Heart left ventricle (tissue), 16 donors: ENCODE results near the gene MAPK7. TPM values are rescaled to one million over a fixed set of nuclear protein-coding genes. Genes with fewer than 3 reads are reported as not detected.

ENCODE experiments used
- ATAC-seq, 4 donors: fragments of 200-7000 bp; cut with Tn5 transposase; one replicate each; pipeline ENCODE4 v1.9.1; 2020 to 2022; ENCODE audit warnings: moderate library complexity in 4 of 4, mild to moderate bottlenecking in 3 of 4, moderate number of reproducible peaks in 1 of 4
- DNase-seq, 5 donors: peaks; one replicate each; pipeline ENCODE4 v3.0.0-alpha.2; 2020
- H3K27ac ChIP-seq, 12 donors: fragments of 200-600 bp; sonication (generic) in 4 of 12; one replicate each; pipeline versions ENCODE4 v1.5.0 to v1.8.0; 2016 to 2022; ENCODE audit warnings: mild to moderate bottlenecking in 2 of 12
- H3K27me3 ChIP-seq, 9 donors: fragments of 200-600 bp; sonication (generic) in 2 of 9; one replicate each; pipeline versions ENCODE4 v1.5.1 to v1.8.0; 2016 to 2022; ENCODE audit warnings: mild to moderate bottlenecking in 3 of 9
- H3K36me3 ChIP-seq, 9 donors: fragments of 200-600 bp; sonication (generic) in 2 of 9; one replicate each; pipeline versions ENCODE4 v1.5.0 to v1.8.0; 2018 to 2022; ENCODE audit warnings: mild to moderate bottlenecking in 2 of 9
- H3K4me1 ChIP-seq, 12 donors: fragments of 200-600 bp; sonication (generic) in 4 of 12; one replicate each; pipeline versions ENCODE4 v1.5.0 to v1.8.0; 2016 to 2022; ENCODE audit warnings: mild to moderate bottlenecking in 3 of 12
- H3K4me3 ChIP-seq, 12 donors: fragments of 200-600 bp; sonication (generic) in 4 of 12; one replicate each; pipeline versions ENCODE4 v1.5.0 to v1.8.0; 2017 to 2022; ENCODE audit warnings: mild to moderate bottlenecking in 9 of 12, moderate library complexity in 4 of 12
- H3K9me3 ChIP-seq, 12 donors: fragments of 200-600 bp; sonication (generic) in 4 of 12; one replicate each; pipeline versions ENCODE4 v1.5.0 to v1.8.0; 2016 to 2022; ENCODE audit warnings: mild to moderate bottlenecking in 1 of 12
- POLR2A ChIP-seq, 2 donors: fragments of 450-650 bp; IDR thresholded peaks; one replicate each; pipeline ENCODE4 v1.6.1; 2017; ENCODE audit warnings: antibody characterized with exemption in 2 of 2, mild to moderate bottlenecking in 2 of 2, moderate library complexity in 2 of 2
- WGBS, 4 donors: extraction: QIAGEN DNeasy Blood & Tissue Kit in 2 of 4; methylation state at CpG; one replicate each; pipeline versions ENCODE4 v1.1.5 to v1.1.7; 2013 to 2018; 5-methylcytosine and 5-hydroxymethylcytosine counted together
- intact Hi-C, 10 donors: fragments of 100-400 bp; cut with DNase I; formaldehyde crosslinking; loops; one replicate each; pipeline versions ENCODE4 v1.11.1 to v1.14.2; 2022
- polyA plus RNA-seq, 2 donors: library from polyadenylated mRNA; stranded (reverse); fragments of 200-250 nt; gene quantifications; one replicate each; pipeline ENCODE4 v1.2.3, GENCODE V29; 2013
- total RNA-seq, 9 donors: library from RNA; depleted of rRNA in 2 of 9; stranded (reverse); fragments of >200 nt in 2 of 9; fragmentation: NEBNext Ultra II Directional in 3 of 9; extraction: Animal tissue kit (Norgen Biotek cat#: 25700) in 3 of 9; gene quantifications; one replicate each; pipeline versions ENCODE4 v1.1.0 to v1.2.4, GENCODE V29; 2016 to 2023
- TF ChIP-seq, protein P1 (sequence below), 12 donors: fragments of 200-600 bp; sonication (generic) in 4 of 12; IDR thresholded peaks; one replicate each; pipeline versions ENCODE4 v1.5.0 to v1.8.0; 2018 to 2022; ENCODE audit warnings: antibody characterized with exemption in 12 of 12, mild to moderate bottlenecking in 5 of 12
- donor health status: ischemic (EF 13 %, LVEDD 7.1; RV severe dilation, severe dysfunction).
- donor health status: healthy with polysubstance abuse.
- donor health status: DM: no; HTN: yes; CAD: no.
- donor health status: DM: no; HTN: no; CAD: no.
- donor health status: ischemic (EF 25% LVEDD 6.9; RV normal size, moderate dysfunction).
- donor health status: ischemic (EF 25% LVEDD 5.7; RV mildly dilated, moderate dysfunction).
- donor health status: healthy.
- donor health status: DM: yes; HTN: yes; CAD: no.
- donor health status: ischemic (EF 35%, LVEDD 5.7; RV mildly dilated, moderate dysfunction).
- donor health status: nonischemic (EF 11% LVEDD 7.7; RV severe dilation, severe dysfunction).
- donor health status: DM: yes; HTN: yes; CAD: no.
- donor health status: PGD.
- donor health status: ischemic (EF 29% LVEDD 5.4; RV normal size, mild dysfunction).
- donor health status: nonischemic (EF 23%, LVEDD 6.1; RV moderate dilation, normal function).

The MAPK7 gene
- total and polyA plus RNA-seq, 11 donors = 5.7 to 25.4 (median 12.1) TPM

DNA sequence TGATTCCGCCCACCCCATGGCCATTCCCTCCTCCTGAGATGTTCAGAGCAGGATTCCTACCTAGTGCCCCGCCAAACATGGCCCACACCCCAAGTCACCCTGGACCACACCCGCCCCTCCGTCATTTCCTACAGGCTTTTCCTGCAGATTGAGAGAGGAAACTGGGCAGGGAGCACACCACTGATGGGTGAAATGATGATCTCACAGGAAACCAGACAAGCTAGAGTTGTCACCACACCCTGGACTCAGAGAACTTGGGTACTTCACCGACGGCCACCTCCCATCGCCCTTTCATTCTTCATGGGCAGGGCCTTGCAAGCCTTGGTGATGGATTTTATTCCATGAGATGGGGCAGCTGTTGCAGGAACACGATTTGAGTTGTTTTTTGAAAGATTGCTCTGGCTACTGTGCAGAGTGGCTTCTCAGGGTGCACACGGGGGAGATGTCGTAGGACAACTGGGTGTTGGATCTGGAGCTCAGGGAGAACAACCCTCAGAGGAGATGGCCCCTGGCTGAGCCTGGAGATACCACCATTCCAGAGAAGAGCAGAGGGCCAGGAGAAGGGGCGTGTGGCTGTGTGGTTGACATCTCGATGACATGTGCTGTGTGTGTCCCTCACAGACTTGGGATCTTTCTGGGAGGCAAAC, 8.3 kb upstream of the MAPK7 start:
- Histone ChIP-seq H3K4me1 (peaks cover 0 to 50% (median 16%) of the 10 kb centered on the region in 12 donors), H3K9me3 (no peaks in the 10 kb centered on the region), H3K27ac (peak overlapping the region; percentile 9 to 73 (median 62)), H3K36me3 (no peaks in the 10 kb centered on the region), H3K4me3 (no peak overlapping the region), H3K27me3 (peaks cover 0 to 2% (median 0%) of the 10 kb centered on the region in 9 donors)
- ATAC-seq (peak; percentile 46 to 82 (median 67)), DNase-seq (peak in 2 of 5 donors; percentile 55 to 66)
- WGBS, 4 donors = 54 to 62% (median 60%) methylated on average over 12 of the region's 12 CpGs
- TF ChIP-seq, protein P1, sequence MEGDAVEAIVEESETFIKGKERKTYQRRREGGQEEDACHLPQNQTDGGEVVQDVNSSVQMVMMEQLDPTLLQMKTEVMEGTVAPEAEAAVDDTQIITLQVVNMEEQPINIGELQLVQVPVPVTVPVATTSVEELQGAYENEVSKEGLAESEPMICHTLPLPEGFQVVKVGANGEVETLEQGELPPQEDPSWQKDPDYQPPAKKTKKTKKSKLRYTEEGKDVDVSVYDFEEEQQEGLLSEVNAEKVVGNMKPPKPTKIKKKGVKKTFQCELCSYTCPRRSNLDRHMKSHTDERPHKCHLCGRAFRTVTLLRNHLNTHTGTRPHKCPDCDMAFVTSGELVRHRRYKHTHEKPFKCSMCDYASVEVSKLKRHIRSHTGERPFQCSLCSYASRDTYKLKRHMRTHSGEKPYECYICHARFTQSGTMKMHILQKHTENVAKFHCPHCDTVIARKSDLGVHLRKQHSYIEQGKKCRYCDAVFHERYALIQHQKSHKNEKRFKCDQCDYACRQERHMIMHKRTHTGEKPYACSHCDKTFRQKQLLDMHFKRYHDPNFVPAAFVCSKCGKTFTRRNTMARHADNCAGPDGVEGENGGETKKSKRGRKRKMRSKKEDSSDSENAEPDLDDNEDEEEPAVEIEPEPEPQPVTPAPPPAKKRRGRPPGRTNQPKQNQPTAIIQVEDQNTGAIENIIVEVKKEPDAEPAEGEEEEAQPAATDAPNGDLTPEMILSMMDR (IDR thresholded peaks at IDR 0.05) = no peak
- no peak for TF ChIP-seq POLR2A (IDR thresholded peaks at IDR 0.05)
- intact Hi-C loops = loop anchor here in 6 of 10 donors (5.0 to 10.0 kb wide), 4 partner anchors 42 to 395 kb away; partner anchors contain the start of genes ALDH3A2 (in 3 of the 6) and RNF112 (in 1 of the 6)

DNA sequence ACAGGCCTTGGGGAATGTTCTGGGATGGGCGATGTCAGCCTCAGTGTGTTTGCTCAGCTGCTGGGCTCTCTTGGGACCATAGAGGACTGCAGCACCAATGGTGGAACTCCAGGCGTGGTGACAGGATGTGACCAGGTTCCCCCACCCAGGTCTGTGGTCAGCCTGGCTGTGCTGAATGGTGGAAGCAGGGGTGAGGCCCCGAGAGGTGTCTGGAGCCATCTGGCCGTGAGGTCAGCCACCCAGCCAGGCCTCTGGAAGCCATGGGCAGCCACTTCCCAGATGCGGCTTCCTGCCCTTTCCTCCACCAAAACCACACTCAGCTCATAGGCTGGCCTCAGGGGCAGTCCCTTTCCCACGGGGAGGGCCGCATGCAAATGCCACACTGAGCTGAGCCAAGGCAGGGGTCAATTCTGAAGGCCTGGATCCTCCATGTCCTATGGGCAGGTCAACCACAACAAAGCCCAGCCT, 7.8 kb upstream of the MAPK7 start:
- H3K27me3 ChIP-seq = no peaks in the 10 kb centered on the region
- peak overlapping the region; percentile 9 to 73 (median 62) for H3K27ac ChIP-seq
- ATAC-seq (peak; percentile 63 to 91 (median 81)), DNase-seq (peak; percentile 59 to 83 (median 78))
- H3K36me3 ChIP-seq = no peaks in the 10 kb centered on the region
- peaks cover 0 to 50% (median 16%) of the 10 kb centered on the region in 12 donors for H3K4me1 ChIP-seq
- no peak overlapping the region for H3K4me3 ChIP-seq
- WGBS, 4 donors = 28 to 62% (median 48%) methylated on average over 7 of the region's 7 CpGs
- no peaks in the 10 kb centered on the region for H3K9me3 ChIP-seq
- no peak for TF ChIP-seq POLR2A (IDR thresholded peaks at IDR 0.05)
- TF ChIP-seq, protein P1 (IDR thresholded peaks at IDR 0.05) = no peak
- intact Hi-C loops = loop anchor here in 2 of 10 donors (5.0 to 10.0 kb wide), 2 partner anchors 42 to 274 kb away; partner anchors contain the start of genes ALDH3A2 (in 1 of the 2) and RNF112 (in 1 of the 2)

DNA sequence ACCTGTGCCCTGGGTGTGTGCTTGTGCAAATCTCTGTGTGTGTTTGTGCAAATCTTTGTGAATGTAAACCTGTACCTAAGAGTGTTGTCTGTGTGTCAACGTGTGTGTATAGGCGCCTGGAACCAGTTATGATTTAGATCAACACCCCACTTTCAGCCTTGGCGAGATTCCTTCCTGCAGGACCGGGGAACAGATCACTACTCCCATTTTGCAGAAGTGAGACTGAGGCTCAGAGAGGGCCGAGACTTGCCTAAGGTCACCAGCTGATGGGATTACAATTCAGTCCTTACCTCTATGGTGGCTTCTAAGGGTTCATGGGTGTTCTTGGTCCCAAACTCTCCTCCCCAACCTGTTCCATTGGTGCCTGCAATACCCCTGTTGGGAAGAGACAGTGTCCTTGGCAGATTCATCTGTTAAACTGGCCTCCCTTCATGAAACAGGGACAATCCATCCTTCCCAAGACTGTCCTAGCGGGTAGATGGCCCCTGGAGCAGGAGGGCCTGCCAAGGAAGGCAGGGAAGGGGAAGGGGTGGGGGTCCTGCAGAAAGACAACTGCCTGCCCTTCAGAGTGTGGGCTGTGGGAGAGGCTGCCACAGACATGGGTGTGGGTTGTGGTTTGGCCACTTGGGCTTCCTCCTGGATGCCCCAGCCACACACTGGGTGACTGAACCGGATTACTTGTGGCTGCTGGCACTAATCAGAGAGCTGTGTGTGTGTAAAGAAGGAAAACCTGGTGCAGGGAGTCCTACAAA, 6.9 kb upstream of the MAPK7 start:
- Histone ChIP-seq H3K9me3 (no peaks in the 10 kb centered on the region), H3K36me3 (no peaks in the 10 kb centered on the region), H3K27me3 (no peaks in the 10 kb centered on the region), H3K4me3 (no peak overlapping the region), H3K27ac (peak overlapping the region in 7 of 12 donors; percentile 38 to 73 (median 64)), H3K4me1 (peaks cover 0 to 50% (median 16%) of the 10 kb centered on the region in 12 donors)
- DNase-seq = no peak
- 86 to 93% (median 89%) methylated on average over 7 of the region's 7 CpGs for WGBS, 4 donors
- intact Hi-C loops = loop anchor here in 2 of 10 donors (5.0 to 10.0 kb wide), 2 partner anchors 41 to 273 kb away; partner anchors contain the start of genes ALDH3A2 (in 1 of the 2) and RNF112 (in 1 of the 2)
- ATAC-seq = no peak
- TF ChIP-seq, protein P1 (IDR thresholded peaks at IDR 0.05) = no peak
- TF ChIP-seq POLR2A (IDR thresholded peaks at IDR 0.05) = no peak

DNA sequence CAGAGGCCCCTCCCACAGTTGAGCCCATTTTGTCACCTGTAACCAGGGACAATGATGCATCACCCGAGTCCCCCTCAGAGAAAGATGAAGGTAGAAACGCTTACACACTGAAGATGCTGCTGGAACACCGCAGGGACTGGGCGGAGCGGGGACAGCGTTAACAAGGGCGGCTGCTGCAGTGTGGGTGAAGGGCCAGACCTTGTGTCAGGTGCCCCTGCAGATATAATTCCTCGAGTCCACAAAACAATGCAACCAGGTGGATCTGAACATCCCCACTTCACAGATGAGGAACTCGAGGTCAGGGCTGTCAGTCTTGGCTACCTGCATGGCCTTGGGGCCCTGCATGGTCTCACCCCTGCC, 6.3 kb upstream of the MAPK7 start:
- ATAC-seq = no peak
- DNase-seq = no peak
- Histone ChIP-seq H3K4me3 (no peak overlapping the region), H3K27me3 (no peaks in the 10 kb centered on the region), H3K9me3 (no peaks in the 10 kb centered on the region), H3K4me1 (peaks cover 0 to 55% (median 20%) of the 10 kb centered on the region in 12 donors), H3K27ac (no peak overlapping the region), H3K36me3 (no peaks in the 10 kb centered on the region)
- TF ChIP-seq, protein P1 (IDR thresholded peaks at IDR 0.05) = no peak
- TF ChIP-seq POLR2A (IDR thresholded peaks at IDR 0.05) = no peak
- WGBS, 4 donors = 88 to 93% (median 90%) methylated on average over 9 of the region's 9 CpGs
- intact Hi-C loops = loop anchor here in 2 of 10 donors (5.0 to 10.0 kb wide), 2 partner anchors 40 to 273 kb away; partner anchors contain the start of genes ALDH3A2 (in 1 of the 2) and RNF112 (in 1 of the 2)
